GM12874 (cell line): Measurements from ENCODE around the gene RTN4R.

Source experiments
- TF ChIP-seq, protein P1 (sequence below): IDR thresholded peaks from 2 replicates; pipeline ENCODE4 v1.5.1; 2011; ENCODE audit warnings: low read depth, mild to moderate bottlenecking, control low read depth, low read length, moderate library complexity; ENCODE audit not compliant: insufficient read depth

Gene RTN4R

DNA sequence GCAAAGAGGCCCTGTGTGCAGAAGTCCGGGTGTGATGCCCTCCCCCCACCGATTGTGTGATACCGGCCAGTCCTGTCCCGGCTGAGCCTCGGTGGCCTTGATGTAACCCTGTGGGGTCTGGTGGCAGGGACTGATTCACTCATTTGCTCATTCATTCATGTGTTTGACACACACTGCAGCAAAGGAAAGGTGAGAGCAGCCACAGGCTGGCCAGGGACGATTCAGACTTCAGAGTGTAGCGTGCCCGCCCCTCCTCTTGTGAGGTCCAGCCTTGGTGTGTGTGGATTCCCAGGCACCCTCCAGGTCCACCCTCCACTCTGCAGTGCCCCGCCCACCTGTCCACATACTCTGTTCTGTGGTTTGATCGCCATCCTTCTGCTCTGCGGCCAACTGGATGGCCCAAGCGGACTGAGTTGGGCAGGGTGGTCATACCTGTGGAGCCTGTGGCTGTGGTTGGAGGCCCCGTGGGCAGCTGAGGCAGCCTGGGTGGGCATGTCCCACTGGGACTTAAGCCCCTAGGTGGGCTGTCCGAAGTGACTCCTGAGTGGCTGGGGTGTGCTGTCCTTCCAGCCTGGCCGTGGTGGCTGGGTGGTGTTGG lies 59.3 kb downstream of the RTN4R start:
- TF ChIP-seq, protein P1, sequence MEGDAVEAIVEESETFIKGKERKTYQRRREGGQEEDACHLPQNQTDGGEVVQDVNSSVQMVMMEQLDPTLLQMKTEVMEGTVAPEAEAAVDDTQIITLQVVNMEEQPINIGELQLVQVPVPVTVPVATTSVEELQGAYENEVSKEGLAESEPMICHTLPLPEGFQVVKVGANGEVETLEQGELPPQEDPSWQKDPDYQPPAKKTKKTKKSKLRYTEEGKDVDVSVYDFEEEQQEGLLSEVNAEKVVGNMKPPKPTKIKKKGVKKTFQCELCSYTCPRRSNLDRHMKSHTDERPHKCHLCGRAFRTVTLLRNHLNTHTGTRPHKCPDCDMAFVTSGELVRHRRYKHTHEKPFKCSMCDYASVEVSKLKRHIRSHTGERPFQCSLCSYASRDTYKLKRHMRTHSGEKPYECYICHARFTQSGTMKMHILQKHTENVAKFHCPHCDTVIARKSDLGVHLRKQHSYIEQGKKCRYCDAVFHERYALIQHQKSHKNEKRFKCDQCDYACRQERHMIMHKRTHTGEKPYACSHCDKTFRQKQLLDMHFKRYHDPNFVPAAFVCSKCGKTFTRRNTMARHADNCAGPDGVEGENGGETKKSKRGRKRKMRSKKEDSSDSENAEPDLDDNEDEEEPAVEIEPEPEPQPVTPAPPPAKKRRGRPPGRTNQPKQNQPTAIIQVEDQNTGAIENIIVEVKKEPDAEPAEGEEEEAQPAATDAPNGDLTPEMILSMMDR = no peak

DNA sequence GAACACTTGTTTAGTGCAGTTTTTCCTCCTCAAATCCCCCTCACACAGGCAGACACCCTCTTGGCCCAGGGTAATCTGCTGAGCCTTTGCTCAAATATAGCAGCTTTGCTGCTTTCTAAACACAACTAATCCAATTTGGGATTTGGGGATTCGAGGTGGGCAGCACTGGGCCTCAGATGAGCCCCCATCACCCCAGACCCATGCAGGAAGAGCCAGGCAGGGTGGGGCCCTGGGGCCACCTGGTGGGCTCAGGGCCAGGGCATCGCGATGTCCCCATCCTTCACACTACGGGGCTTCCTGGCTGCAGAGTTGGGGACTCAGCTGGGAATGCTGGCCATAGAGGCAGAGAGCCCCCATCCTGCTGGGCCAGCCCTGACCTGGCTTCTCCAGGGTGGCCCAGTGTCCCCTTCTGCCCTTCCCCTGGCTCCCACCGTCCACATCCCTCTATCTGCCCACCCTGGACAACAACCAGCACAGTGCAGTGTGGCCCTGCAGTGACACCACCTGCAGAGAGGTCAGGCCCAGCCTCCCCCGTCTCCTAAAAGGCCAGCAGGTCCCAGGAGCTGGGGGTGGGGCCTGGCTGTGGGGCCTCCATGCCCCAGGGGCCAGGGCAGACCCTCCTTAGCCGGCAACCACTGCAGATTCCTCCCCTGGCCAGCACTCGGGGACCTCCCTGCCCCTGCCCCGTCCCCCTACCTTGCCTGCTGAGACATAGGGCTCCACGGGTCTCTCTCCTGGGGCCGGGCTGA lies 60.7 kb downstream of the RTN4R start:
- TF ChIP-seq, protein P1 = no peak

DNA sequence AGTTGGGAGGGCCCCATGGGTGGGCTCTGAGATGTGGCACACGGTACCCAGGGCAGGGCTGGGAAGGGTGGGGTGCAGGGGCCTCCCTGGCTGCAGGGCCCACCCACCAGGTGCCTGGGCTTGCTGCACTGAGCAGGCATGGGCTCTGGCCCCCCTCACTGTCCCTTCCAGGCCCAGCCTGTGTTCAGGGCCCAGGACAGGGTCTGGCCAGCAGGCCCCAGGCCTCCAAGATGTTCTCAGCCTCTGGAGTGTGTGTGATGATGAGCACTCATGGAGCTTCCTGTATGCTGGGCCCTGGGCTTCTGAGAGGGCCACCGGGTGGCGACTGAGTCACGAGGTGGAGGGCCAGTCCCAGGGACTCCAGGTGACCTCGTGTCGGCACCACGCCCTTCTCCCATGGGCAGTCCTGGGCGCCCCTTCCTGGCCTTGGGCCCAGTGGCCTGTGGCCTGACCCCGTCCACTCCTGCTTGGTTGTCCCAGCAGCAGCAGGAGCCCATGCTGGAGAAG lies 61.4 kb downstream of the RTN4R start:
- TF ChIP-seq, protein P1 = no peak

DNA sequence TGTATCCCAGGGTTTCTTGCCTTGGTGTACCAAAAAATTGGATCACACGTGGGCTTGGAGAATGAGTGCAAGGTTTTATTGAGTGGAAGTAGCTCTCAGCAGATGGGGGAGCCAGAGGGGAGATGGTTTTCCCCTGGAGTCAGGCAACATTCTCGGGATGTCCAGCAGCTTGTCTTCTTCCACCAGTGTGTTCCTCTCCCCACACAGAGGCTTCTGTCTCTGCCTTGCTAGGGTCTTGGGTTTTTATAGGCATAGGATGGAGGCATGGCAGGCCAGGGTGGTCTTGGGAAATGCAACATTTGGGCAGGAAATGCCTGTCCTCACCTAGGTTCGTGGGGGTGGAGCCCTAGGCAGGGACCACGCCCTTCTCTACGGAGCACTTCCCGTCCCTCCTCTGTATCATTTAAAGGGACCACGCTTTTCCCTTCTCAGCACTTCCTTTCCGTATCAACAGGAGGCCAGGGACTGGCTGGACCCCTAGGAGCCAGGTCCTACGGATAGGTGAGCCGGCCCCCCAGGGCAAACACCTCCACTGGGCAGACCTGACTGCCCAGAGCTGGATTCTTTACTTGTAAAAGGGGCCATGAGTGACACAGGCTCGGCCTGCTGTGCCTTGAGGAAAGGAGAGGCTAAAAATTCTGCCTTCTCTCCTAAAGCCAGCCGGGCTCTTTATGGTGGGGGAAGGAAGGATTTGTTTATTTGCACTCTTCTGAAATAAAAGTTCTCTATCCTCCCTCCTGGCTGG lies 62.0 kb downstream of the RTN4R start:
- TF ChIP-seq, protein P1 = no peak

DNA sequence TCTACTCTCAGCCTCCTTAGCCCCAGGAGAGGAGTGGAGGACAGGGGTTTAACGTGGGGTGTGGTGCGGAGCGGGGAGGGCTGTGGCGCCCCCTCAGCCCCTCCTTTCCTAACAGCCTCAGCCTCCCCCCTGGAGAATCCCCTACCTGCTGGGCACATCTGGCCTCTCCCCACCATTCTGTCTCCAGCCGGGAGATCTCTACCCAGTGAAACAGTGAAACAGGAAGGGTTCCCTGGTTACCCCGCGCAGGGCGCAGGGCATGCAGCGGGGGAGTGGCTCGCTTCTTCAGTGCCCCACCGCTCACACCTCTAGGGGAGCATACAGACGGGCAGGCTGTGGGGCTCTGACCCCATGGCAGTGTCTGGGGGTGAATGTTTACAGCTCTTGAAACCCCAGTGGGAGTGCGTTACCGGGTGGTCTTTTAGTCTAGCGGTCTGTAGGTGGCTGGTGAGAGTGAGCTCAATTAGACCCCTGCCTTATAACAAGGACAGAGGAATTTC lies 62.6 kb downstream of the RTN4R start:
- TF ChIP-seq, protein P1 = no peak

DNA sequence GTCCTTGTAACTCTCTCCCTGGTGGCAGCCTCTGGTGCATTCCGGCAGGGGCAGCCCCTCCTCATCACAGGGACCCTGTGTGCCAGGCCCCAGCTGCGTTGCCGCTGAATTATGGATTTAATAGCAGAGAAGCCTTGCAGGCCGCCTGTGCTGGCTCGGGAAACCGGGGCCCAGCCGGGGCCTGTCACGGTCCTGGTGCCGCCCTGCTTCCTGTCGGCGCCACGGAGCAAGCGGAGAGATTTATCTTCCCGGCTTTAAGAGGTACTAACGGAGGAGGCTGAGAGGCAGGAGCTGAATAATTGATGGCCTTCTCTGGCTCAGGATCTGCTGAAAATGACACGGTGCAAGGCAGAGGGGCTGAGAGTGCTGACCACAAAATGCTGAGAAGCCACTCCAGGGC lies 63.3 kb downstream of the RTN4R start:
- TF ChIP-seq, protein P1 = no peak

DNA sequence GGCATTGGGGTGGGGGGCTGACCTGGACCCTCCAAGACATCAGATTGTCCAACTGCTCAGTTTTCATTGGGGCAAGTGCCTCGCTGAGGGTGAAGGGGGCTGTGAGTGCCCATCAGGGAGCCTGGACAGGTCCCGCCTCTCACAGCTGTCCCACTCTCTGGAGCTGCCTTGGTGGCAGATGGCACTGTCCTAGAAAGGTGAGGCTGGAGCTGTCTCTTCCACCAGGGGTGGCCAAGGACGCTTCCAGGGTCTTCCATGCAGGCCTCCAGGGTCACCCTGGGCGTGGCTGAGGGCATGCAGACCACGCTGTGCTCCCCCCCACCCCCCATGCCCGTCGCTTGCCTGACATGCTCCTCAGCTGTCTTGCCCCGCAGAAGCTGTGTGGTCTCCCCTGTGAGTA lies 63.8 kb downstream of the RTN4R start:
- TF ChIP-seq, protein P1 = no peak
